GM12873 (cell line): Measurements from ENCODE around the gene EHD3.

Source experiments
- TF ChIP-seq, protein P1 (sequence below): IDR thresholded peaks from 2 replicates; pipeline ENCODE4 v1.5.1; 2012; ENCODE audit warnings: low read depth, mild to moderate bottlenecking, moderate library complexity, low read length, control low read depth; ENCODE audit not compliant: insufficient read depth; ENCODE audit errors: missing control alignments

The EHD3 gene

DNA sequence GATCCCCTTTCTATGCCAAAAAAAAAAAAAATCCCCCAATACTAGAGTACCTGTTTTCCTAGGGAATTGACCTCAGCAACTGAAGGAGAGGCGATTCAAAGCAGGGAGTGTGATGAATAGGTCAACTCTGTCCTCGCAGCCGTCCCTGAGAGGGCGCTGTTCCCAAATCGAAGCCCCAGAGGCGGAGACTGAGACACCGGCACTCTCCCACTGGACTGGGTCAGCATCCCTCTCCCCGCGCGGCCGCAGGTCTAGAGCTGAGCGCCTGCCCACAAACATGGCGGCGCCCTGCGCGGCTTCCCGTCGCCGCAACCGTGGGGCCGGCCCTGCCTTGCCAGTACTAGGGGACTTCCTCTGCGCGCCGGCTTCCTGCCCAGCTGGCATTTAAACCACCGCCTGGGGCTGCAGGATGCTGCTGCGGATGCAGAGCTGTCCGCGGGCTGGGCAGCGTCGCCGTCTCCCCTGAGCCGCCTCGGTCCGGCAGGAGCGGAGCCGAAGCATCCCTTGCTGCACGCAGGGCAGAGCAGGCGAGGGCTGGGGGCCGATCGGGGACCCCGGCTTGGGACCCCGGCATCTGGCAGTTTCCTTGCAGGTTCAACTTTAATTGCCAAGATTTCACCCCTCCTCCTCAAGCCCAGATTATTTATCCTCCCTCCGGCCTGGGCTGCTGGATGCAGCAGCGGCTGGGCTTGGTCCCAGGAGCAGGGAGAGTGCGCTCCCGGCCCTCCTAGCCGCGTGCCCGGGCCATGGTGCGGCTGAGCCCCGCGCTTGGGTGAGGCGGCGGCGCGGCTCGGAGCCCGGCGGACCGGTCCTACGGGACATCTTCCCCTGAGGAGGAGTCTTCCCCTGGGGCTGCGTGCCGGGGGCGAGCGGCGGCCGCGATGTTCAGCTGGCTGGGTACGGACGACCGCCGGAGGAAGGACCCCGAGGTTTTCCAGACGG, at the start of gene EHD3:
Gene EHD3 (plus strand): TSS at position 412 of the 942 bp plus-strand sequence. CDS start 470 bp downstream, at position 882.
- TF ChIP-seq, protein P1, sequence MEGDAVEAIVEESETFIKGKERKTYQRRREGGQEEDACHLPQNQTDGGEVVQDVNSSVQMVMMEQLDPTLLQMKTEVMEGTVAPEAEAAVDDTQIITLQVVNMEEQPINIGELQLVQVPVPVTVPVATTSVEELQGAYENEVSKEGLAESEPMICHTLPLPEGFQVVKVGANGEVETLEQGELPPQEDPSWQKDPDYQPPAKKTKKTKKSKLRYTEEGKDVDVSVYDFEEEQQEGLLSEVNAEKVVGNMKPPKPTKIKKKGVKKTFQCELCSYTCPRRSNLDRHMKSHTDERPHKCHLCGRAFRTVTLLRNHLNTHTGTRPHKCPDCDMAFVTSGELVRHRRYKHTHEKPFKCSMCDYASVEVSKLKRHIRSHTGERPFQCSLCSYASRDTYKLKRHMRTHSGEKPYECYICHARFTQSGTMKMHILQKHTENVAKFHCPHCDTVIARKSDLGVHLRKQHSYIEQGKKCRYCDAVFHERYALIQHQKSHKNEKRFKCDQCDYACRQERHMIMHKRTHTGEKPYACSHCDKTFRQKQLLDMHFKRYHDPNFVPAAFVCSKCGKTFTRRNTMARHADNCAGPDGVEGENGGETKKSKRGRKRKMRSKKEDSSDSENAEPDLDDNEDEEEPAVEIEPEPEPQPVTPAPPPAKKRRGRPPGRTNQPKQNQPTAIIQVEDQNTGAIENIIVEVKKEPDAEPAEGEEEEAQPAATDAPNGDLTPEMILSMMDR = peak; percentile 39

DNA sequence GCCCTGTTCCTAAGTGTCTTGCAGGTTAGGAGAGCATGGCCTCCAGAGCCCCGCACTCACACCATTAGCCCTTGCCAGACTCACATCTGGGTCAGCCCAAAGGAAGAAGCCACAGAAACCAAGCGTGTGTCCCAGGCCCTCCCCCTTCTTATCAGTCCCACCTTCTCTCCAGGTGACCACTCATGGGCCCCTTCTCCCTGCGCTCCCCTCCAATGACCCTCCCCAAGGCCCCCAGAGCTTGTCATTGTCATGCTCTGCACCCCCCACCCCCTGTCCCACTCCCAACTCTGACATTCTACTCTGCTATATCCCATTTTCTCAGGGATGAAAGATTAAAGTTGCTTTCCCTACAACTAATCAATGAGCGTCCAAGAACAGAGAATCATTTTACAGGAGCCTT, 46.8 kb upstream of the EHD3 start:
- TF ChIP-seq, protein P1 = no peak

DNA sequence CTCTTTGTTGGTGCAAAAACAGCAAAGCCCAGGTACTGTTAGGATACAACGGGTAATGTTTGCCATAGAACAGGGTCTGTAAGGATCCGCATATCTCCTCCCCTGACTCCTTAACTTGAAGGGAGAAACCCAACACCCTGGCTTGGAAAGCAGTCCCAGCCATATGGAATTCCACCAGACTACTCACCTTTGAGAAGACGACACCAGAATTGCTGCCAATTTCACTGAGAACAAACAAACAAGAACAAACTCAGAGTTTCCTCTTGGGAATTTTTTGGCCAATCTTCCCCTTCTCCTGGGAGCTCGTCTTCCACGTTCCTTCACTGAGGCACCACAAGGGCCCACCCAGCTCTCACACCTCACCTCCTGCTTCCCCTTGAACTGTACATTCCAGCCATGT, 45.8 kb upstream of the EHD3 start:
- TF ChIP-seq, protein P1 = no peak

DNA sequence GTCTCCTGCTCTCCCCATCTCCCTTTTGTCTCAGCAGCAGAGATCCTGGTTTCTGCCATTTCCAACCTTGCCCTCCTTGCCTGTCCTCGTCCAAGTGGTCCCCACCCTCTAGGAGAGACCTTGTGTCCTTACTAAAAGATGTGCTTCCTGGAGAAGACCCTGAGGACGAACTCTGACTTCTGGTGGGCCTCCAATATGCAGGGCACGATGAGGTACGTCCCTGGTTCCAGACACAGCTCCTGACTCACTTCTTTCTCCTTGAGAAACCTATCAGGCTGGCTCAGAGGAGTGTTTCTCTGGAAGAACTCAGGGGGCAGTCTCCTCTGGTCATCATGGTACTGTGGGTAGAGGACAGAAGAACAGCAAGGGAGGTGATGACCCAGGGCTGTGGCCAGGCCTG, 44.8 kb upstream of the EHD3 start:
- TF ChIP-seq, protein P1 = no peak

DNA sequence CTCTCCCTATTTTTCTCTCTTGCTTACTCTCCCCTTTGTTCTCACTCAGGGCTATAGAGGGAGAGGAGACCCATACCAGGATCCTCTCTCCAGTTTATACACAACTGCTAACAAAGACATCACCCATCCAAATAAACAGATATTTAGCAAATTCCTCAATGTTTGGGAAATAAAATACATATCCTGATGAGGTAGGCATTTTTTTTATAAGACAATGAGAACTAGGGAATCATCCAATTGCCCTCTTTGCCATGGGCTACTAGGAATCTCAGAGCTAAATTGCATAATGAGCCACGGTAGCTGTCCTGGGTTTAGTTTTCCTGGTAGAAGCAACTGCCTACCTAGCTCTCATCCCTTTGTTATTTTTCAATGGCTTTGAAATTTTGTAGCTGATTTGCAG, 43.8 kb upstream of the EHD3 start:
- TF ChIP-seq, protein P1 = no peak

DNA sequence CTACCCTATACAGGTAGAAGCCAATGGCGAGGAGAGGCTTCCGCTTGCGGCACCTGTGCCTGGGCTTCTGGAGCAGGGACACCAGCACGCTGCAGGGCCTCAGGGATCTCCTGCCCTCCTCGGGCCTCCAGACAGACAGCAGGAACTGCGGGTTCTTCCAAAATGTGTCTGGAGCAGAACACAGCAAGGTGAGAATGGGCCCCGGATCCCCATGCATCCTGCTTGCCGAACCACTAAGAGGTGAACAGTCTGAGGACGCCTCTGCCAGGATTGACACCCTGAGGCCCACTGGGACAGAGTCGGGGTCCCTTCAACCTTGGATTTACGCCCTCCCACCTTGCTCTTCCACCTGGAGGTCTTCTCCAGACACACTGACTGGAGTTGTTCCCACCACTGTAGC, 42.0 kb upstream of the EHD3 start:
- TF ChIP-seq, protein P1 = no peak

DNA sequence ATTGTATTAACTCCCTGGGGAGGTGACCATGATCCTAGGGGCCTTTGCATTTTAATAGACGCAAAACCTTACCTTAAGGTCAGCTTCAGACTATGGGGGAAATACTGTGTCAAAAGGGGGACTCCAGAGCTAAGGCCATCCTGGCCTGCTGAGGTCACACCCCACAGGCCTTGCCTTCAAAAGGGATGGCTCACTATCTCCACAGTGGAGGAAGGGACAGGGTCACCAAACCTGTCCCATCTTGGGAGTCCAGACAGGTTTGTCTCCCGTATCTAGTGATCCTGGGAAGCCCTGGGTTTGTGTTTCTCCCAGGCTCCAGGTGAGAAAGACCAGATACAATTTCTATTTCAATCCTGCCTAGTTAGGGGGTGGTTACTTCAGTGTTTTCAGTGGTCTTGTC, 41.6 kb upstream of the EHD3 start:
- TF ChIP-seq, protein P1 = no peak
